T-helper 2 cell treated with Interferon-gamma antibody and Interleukin-4, amounts not matched to agents 5 μg/mL and 100 μg/mL, for 36 hours (primary cell): ENCODE results near the gene CTSW.

Source experiments
- DNase-seq: peaks from one replicate; pipeline ENCODE4 v3.0.0; 2021; ENCODE audit warnings: low spot score
- H3K27ac Mint-ChIP-seq: one replicate; pipeline ENCODE4 v1.8.0; 2021; ENCODE audit warnings: mild to moderate bottlenecking, mixed read lengths
- H3K27me3 Mint-ChIP-seq: one replicate; pipeline ENCODE4 v1.8.0; 2021; ENCODE audit warnings: low read depth, mixed read lengths
- H3K36me3 Mint-ChIP-seq: one replicate; pipeline ENCODE4 v1.8.0; 2021; ENCODE audit warnings: low read depth, mixed read lengths
- H3K4me1 Mint-ChIP-seq: one replicate; pipeline ENCODE4 v1.8.0; 2021; ENCODE audit warnings: low read depth, mixed read lengths
- H3K4me3 Mint-ChIP-seq: one replicate; pipeline ENCODE4 v1.8.0; 2022; ENCODE audit warnings: mild to moderate bottlenecking, moderate library complexity, mixed read lengths
- H3K9me3 Mint-ChIP-seq: one replicate; pipeline ENCODE4 v1.8.0; 2021; ENCODE audit warnings: mixed read lengths

CTSW gene

GRCh38 chr11:65907878-65908277 is 28.2 kb downstream of the CTSW start:
- no peak for DNase-seq
- Mint-ChIP-seq H3K36me3 (no peaks in the 10 kb centered on the region), H3K27ac (no peak overlapping the region), H3K9me3 (no peaks in the 10 kb centered on the region), H3K4me1 (peaks cover 9% of the 10 kb centered on the region), H3K27me3 (peaks cover 8% of the 10 kb centered on the region), H3K4me3 (no peak overlapping the region)

GRCh38 chr11:65911682-65912568 is 32.3 kb downstream of the CTSW start:
- Mint-ChIP-seq H3K4me3 (no peak overlapping the region), H3K27me3 (no peaks in the 10 kb centered on the region), H3K4me1 (peaks cover 15% of the 10 kb centered on the region), H3K27ac (no peak overlapping the region), H3K9me3 (no peaks in the 10 kb centered on the region), H3K36me3 (peaks cover 4% of the 10 kb centered on the region)
- DNase-seq, result no peak

GRCh38 chr11:65912845-65913244 is 33.2 kb downstream of the CTSW start:
- Mint-ChIP-seq H3K27ac (no peak overlapping the region), H3K36me3 (peaks cover 7% of the 10 kb centered on the region), H3K9me3 (no peaks in the 10 kb centered on the region), H3K4me1 (peaks cover 18% of the 10 kb centered on the region), H3K27me3 (no peaks in the 10 kb centered on the region), H3K4me3 (no peak overlapping the region)
- no peak for DNase-seq

GRCh38 chr11:65915101-65915820 is 35.6 kb downstream of the CTSW start:
- Mint-ChIP-seq H3K4me3 (no peak overlapping the region), H3K27ac (peak overlapping the region; percentile 31), H3K9me3 (no peaks in the 10 kb centered on the region), H3K36me3 (peaks cover 9% of the 10 kb centered on the region), H3K27me3 (no peaks in the 10 kb centered on the region), H3K4me1 (peaks cover 12% of the 10 kb centered on the region)
- no peak for DNase-seq

- Mint-ChIP-seq H3K9me3 (no peaks in the 10 kb centered on the region), H3K27ac (no peak overlapping the region), H3K4me1 (peaks cover 14% of the 10 kb centered on the region), H3K4me3 (no peak overlapping the region), H3K27me3 (no peaks in the 10 kb centered on the region), H3K36me3 (peaks cover 12% of the 10 kb centered on the region)
- no peak for DNase-seq
Observed at GRCh38 chr11:65915821-65916251, 36.2 kb downstream of the CTSW start.

- DNase-seq, result no peak
- Mint-ChIP-seq H3K36me3 (peaks cover 12% of the 10 kb centered on the region), H3K9me3 (no peaks in the 10 kb centered on the region), H3K27me3 (no peaks in the 10 kb centered on the region), H3K4me3 (peak overlapping the region; percentile 77), H3K27ac (no peak overlapping the region), H3K4me1 (peaks cover 14% of the 10 kb centered on the region)
Observed at GRCh38 chr11:65916391-65916790, 36.8 kb downstream of the CTSW start.

- H3K36me3 Mint-ChIP-seq, result peaks cover 13% of the 10 kb centered on the region
- H3K27ac Mint-ChIP-seq, result peak overlapping the region; percentile 15
- H3K27me3 Mint-ChIP-seq, result no peaks in the 10 kb centered on the region
- no peaks in the 10 kb centered on the region for H3K9me3 Mint-ChIP-seq
- H3K4me3 Mint-ChIP-seq, result peak overlapping the region; percentile 77
- DNase-seq, result no peak
- peaks cover 11% of the 10 kb centered on the region for H3K4me1 Mint-ChIP-seq
Observed at GRCh38 chr11:65917077-65917433, 37.4 kb downstream of the CTSW start.

- no peaks in the 10 kb centered on the region for H3K27me3 Mint-ChIP-seq
- DNase-seq, result no peak
- H3K36me3 Mint-ChIP-seq, result peaks cover 18% of the 10 kb centered on the region
- no peaks in the 10 kb centered on the region for H3K9me3 Mint-ChIP-seq
- H3K27ac Mint-ChIP-seq, result peak overlapping the region; percentile 15
- H3K4me3 Mint-ChIP-seq, result peak overlapping the region; percentile 87
- peaks cover 11% of the 10 kb centered on the region for H3K4me1 Mint-ChIP-seq
Observed at GRCh38 chr11:65917434-65918210, 38.0 kb downstream of the CTSW start.

GRCh38 chr11:65918211-65919140 is 38.8 kb downstream of the CTSW start, which contains the start of gene C11orf68:
TSS of gene C11orf68 (minus strand) at chr11:65919062. CDS start at chr11:65919031, 31 bp downstream.
- H3K36me3 Mint-ChIP-seq, result peaks cover 26% of the 10 kb centered on the region
- peak within 1 kb of the TSS; percentile 91 for H3K4me3 Mint-ChIP-seq
- no peaks in the 10 kb centered on the region for H3K27me3 Mint-ChIP-seq
- H3K27ac Mint-ChIP-seq, result peak within 1 kb of the TSS; percentile 87
- no peaks in the 10 kb centered on the region for H3K9me3 Mint-ChIP-seq
- DNase-seq, result no peak
- H3K4me1 Mint-ChIP-seq, result peaks cover 14% of the 10 kb centered on the region

- peak; percentile 99 for DNase-seq
- no peaks in the 10 kb centered on the region for H3K9me3 Mint-ChIP-seq
- H3K4me3 Mint-ChIP-seq, result peak within 1 kb of the TSS; percentile 91
- H3K36me3 Mint-ChIP-seq, result peaks cover 28% of the 10 kb centered on the region
- H3K27me3 Mint-ChIP-seq, result no peaks in the 10 kb centered on the region
- peaks cover 14% of the 10 kb centered on the region for H3K4me1 Mint-ChIP-seq
- peak within 1 kb of the TSS; percentile 87 for H3K27ac Mint-ChIP-seq
Observed at GRCh38 chr11:65919141-65919572, 39.5 kb downstream of the CTSW start, which contains the start of gene DRAP1. TSS of gene DRAP1 (plus strand) at chr11:65919426. CDS start at chr11:65919502, 76 bp downstream.

GRCh38 chr11:65919573-65920371 is 40.1 kb downstream of the CTSW start:
- Mint-ChIP-seq H3K4me1 (peaks cover 14% of the 10 kb centered on the region), H3K27me3 (no peaks in the 10 kb centered on the region), H3K36me3 (peaks cover 28% of the 10 kb centered on the region), H3K27ac (peak overlapping the region; percentile 84), H3K4me3 (peak overlapping the region; percentile 91), H3K9me3 (no peaks in the 10 kb centered on the region)
- no peak for DNase-seq

- Mint-ChIP-seq H3K4me1 (peaks cover 14% of the 10 kb centered on the region), H3K36me3 (peaks cover 28% of the 10 kb centered on the region), H3K9me3 (no peaks in the 10 kb centered on the region), H3K27ac (peak overlapping the region; percentile 84), H3K27me3 (no peaks in the 10 kb centered on the region), H3K4me3 (peak overlapping the region; percentile 91)
- DNase-seq, result no peak
Observed at GRCh38 chr11:65920372-65920802, 40.8 kb downstream of the CTSW start.
